Measurements from ENCODE around the gene PRDM16.

PRDM16 gene

GRCh38 chr1:3111348-3112021, 42.5 kb downstream of the PRDM16 start:
- DNase-seq, result no peak

GRCh38 chr1:3112526-3112925, 43.5 kb downstream of the PRDM16 start:
- DNase-seq, result no peak

GRCh38 chr1:3113047-3113740, 44.2 kb downstream of the PRDM16 start:
- DNase-seq, result no peak

GRCh38 chr1:3113741-3114056, 44.7 kb downstream of the PRDM16 start:
- no peak for DNase-seq

- DNase-seq, result no peak
These were observed 45.2 kb downstream of the PRDM16 start for GRCh38 chr1:3114131-3114744.

GRCh38 chr1:3114846-3115245, 45.8 kb downstream of the PRDM16 start:
- DNase-seq, result no peak

- DNase-seq, result no peak
These were observed 46.5 kb downstream of the PRDM16 start for GRCh38 chr1:3115275-3116149.

- DNase-seq, result no peak
These were observed 47.1 kb downstream of the PRDM16 start for GRCh38 chr1:3116150-3116510.

- no peak for DNase-seq
These were observed 47.6 kb downstream of the PRDM16 start for GRCh38 chr1:3116560-3116959.

GRCh38 chr1:3117879-3118278, 48.9 kb downstream of the PRDM16 start:
- DNase-seq, result no peak

- no peak for DNase-seq
These were observed 50.1 kb downstream of the PRDM16 start for GRCh38 chr1:3119061-3119460.

GRCh38 chr1:3119725-3120124, 50.7 kb downstream of the PRDM16 start:
- no peak for DNase-seq

GRCh38 chr1:3120140-3120539, 51.1 kb downstream of the PRDM16 start:
- DNase-seq, result no peak

- DNase-seq, result no peak
These were observed 52.0 kb downstream of the PRDM16 start for GRCh38 chr1:3120994-3121393.

GRCh38 chr1:3121401-3122210, 52.6 kb downstream of the PRDM16 start:
- DNase-seq, result no peak

- no peak for DNase-seq
These were observed 53.3 kb downstream of the PRDM16 start for GRCh38 chr1:3122311-3122710.

- DNase-seq, result no peak
These were observed 55.2 kb downstream of the PRDM16 start for GRCh38 chr1:3124246-3124645.

- DNase-seq, result no peak
These were observed 56.1 kb downstream of the PRDM16 start for GRCh38 chr1:3125078-3125477.

GRCh38 chr1:3125546-3126368, 56.8 kb downstream of the PRDM16 start:
- no peak for DNase-seq

- DNase-seq, result no peak
These were observed 58.0 kb downstream of the PRDM16 start for GRCh38 chr1:3126756-3127678.

- DNase-seq, result no peak
These were observed 58.7 kb downstream of the PRDM16 start for GRCh38 chr1:3127738-3128137.

Data from DMS53 (cell line).